Ovary (tissue), 3 donors: ENCODE measurements around the gene ATP2B3.

Source experiments
- CTCF ChIP-seq, 3 donors: fragments of 450-650 bp in 2 of 3; fragments of 200-600 bp in 1 of 3; IDR thresholded peaks; one replicate each; pipeline versions ENCODE4 v1.5.1 to v1.8.0; 2016 to 2022; ENCODE audit warnings: antibody characterized with exemption in 3 of 3, mild to moderate bottlenecking in 1 of 3
- EP300 ChIP-seq: sonication (generic); formaldehyde crosslinking; IDR thresholded peaks from one replicate; pipeline ENCODE4 v1.6.1; 2017; ENCODE audit warnings: antibody characterized with exemption
- POLR2A ChIP-seq: fragments of 450-650 bp; IDR thresholded peaks from one replicate; pipeline ENCODE4 v1.6.1; 2017; ENCODE audit warnings: antibody characterized with exemption, mild to moderate bottlenecking, moderate library complexity
- donor health status: DM: no; HTN: no; CAD: no.

GRCh38 chrX:153495903-153496589, 21.4 kb upstream of the ATP2B3 start:
- TF ChIP-seq POLR2A (no peak), EP300 (no peak), CTCF (IDR thresholded peaks at IDR 0.05) (no peak)
